Measurements from ENCODE around the gene CELSR1.

CELSR1 gene

GRCh38 chr22:46358766-46359165 is 178.7 kb downstream of the CELSR1 start:
- no peak for TF ChIP-seq CTCF (IDR thresholded peaks at IDR 0.05)

GRCh38 chr22:46357711-46358520 is 179.5 kb downstream of the CELSR1 start:
- no peak for TF ChIP-seq CTCF (IDR thresholded peaks at IDR 0.05)

GRCh38 chr22:46356496-46357480 is 180.6 kb downstream of the CELSR1 start:
- TF ChIP-seq CTCF (IDR thresholded peaks at IDR 0.05): no peak

- no peak for TF ChIP-seq CTCF (IDR thresholded peaks at IDR 0.05)
These were observed 181.4 kb downstream of the CELSR1 start for GRCh38 chr22:46355996-46356471.

GRCh38 chr22:46355369-46355995 is 181.9 kb downstream of the CELSR1 start:
- TF ChIP-seq CTCF (IDR thresholded peaks at IDR 0.05): peak; percentile 83

GRCh38 chr22:46354993-46355305 is 182.5 kb downstream of the CELSR1 start:
- no peak for TF ChIP-seq CTCF (IDR thresholded peaks at IDR 0.05)
